HG03095 (cell line): ENCODE results near the gene SLC22A2.
"Not testable (repeated sequence)": the region's sequence is repeated elsewhere in the genome, so short reads cannot be mapped to it uniquely, and the experiment has no call there.

ENCODE experiments used
- ATAC-seq: cut with Tn5 transposase; IDR thresholded peaks from one replicate; pipeline ENCODE4 v1.9.1; 2021; ENCODE audit warnings: moderate library complexity; ENCODE audit not compliant: unreplicated experiment

The SLC22A2 gene

GRCh38 chr6:160252073-160252813 lies 6.4 kb downstream of the SLC22A2 start:
- no peak for ATAC-seq

- no peak for ATAC-seq
These were observed 8.9 kb downstream of the SLC22A2 start for GRCh38 chr6:160249671-160250070.

- no peak for ATAC-seq
These were observed 10.1 kb downstream of the SLC22A2 start for GRCh38 chr6:160248538-160248937.

- no peak for ATAC-seq
These were observed 11.2 kb downstream of the SLC22A2 start for GRCh38 chr6:160247457-160247883.

GRCh38 chr6:160240691-160241084 lies 17.9 kb downstream of the SLC22A2 start:
- ATAC-seq = no peak

DNA sequence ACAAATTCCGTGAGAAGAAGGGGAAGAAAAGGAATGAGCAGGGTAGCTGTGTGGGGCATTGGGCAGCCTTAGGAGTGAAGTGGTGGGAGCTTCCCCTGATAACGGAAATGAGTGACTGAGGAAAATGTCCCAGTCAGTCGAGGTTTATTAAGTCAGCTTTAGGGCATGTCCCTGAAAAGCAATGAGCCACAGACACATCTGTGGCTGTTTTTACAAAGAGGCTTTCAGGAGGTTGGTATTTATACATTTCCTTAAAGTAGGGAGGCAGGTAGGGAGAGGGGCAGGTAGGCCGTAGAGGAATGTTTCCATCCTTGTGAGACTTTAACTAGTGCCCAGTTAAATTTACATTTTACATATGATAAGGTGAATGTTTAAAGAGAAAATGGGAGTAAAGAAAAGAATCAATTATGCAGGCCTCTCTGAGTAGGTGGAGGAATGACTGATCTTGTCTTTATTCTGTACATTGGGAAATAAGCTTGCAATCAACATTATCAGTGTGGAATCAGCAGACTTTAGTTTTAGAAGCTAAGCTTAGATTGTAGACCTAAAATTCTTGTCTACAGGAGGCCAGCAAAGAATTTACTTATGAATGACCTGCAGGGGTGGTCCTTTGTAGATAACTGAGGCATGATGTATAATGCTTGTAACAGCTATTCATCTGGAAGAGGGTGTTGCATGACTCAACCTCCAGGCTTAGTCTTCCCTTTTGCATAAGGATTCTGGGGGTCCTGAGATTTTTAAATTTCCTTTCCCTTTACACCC lies 18.5 kb downstream of the SLC22A2 start:
- no peak for ATAC-seq

DNA sequence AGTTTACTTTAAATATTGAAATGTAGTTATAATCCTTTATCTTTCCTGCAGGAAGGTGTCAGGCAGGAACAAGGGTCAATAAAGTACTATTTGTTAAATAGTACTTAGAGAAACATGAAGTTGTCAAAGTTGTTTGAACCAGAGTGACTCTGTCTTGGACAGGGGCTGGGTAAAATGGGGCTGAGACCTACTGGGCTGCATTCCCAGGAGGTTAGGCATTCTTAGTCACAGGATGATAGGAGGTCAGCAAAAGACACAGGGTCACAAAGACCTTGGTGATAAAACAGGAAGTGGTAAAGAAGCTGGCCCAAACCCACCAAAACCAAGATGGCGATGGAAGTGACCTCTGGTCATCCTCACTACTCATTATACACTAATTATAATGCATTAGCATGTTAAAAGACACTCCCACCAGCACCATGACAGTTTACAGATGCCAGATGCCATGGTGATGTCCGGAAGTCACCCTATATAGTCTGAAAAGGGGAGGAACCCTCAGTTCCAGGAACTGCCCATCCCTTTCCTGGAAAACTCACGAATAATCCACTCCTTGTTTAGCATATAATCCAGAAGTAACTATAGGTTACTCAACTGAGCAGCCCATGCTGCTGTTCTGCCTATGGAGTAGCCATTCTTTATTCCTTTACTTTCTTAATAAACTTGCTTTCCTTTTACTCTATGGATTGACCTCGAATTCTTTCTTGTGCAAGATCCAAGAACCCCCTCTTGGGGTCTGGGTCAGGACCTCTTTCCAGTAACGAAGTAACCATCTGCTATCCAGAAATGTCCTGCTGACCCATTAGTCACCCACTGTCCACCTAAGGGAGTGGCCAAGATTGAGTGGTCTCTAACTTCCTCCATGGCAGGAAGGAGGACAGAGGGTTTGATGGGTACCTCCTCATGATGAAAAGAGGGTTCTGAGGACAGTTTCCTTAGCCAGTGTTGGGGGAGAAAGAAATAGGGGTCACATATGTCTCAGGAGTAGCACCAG lies 19.6 kb downstream of the SLC22A2 start:
- no peak for ATAC-seq

- ATAC-seq = no peak
These were observed 20.3 kb downstream of the SLC22A2 start for GRCh38 chr6:160238278-160238711.

DNA sequence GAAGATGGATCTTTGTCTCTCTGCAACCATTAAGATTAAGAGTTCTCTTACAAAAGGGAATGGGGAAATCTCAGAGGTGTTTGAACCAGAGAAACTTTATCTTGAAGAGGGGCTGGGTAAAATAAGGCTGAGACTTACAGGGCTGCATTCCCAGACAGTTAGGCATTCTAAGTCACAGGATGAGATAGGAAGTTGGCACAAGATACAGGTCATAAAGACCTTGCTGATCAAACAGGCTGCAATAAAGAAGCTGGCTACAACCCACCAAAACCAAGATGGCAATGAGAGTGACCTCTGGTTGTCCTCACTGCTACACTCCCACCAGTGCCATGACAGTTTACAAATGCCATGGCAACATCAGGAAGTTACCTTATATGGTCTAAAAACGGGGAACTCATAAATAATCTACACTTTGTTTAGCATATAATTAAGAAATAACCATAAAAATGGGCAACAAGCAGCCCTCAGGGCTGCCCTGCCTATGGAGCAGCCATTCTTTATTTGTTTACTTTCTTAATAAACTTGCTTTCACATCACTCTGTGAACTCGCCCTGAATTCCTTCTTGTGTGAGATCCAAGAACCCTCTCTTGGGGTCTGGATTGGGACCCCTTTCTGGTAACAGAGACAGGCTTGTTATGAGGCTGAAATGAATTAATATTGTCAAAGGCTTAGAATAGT lies 20.9 kb downstream of the SLC22A2 start:
- not testable (repeated sequence) for ATAC-seq

DNA sequence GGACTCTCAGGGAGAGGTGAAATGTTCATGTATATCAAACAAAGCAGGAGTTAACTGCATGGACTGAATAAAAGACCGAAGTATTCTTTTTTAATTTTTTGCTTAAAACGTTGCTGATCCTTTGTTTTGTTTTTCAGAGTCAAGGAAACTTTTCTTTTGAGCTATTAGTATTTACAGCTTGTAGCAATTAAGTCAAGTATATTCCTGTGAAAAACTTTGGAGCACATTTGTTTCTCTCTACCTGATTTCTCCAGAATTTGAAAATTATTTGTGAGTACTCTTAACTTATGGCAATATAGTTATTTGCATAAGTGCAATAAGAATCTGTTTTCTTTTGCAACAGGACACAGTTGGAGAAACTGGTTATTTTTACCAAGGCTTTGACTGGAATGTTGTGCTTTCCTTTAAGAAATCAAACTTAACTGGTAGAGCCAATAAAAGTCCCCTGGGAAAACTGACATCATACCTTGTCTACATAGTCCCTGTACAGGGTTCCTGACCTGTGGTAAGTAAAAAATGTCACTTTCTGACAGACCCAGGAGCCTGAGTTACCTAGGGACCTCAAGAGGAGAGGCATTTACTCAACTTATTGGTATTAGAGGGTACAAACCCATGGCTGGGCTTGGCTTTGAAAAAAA lies 22.3 kb downstream of the SLC22A2 start:
- not testable (repeated sequence) for ATAC-seq

GRCh38 chr6:160233950-160234640 lies 24.5 kb downstream of the SLC22A2 start:
- not testable (repeated sequence) for ATAC-seq

DNA sequence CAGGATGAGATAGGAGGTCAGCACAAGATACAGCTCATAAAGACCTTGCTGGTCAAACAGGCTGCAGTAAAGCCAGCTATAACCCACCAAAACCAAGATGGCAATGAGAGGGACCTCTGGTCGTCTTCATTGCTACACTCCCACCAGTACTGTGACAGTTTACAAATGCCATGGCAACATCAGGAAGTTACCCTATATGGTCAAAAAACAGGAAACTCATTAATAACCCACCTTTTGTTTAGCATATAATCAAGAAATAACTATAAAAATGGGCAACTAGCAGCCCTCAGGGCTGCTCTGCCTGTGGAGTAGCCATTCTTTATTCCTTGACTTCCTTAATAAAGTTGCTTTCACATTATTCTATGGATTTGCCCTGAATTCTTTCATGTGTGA lies 30.9 kb downstream of the SLC22A2 start:
- no peak for ATAC-seq

GRCh38 chr6:160227038-160227768 lies 31.4 kb downstream of the SLC22A2 start:
- ATAC-seq = no peak

DNA sequence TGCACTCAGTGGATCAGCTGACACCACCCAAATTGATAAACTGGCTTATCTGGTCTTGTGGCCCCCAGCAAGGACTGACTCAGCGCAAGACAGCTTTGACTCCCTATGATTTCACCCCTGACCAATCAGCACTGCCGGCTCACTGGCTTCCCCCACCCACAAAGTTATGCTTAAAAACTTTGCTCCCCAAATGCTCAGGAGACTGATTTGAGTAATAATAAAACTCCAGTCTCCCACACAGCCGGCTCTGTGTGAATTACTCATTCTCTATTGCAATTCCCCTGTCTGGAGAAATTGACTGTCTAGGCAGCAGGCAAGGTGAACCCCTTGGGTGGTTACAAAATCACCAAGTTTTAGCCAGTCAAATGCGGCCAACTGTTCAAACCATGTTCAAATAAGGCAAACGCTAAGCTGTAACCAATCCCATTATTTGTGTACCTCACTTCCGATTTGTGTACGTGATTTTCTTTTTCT lies 32.5 kb downstream of the SLC22A2 start:
- peak; percentile 73 for ATAC-seq

DNA sequence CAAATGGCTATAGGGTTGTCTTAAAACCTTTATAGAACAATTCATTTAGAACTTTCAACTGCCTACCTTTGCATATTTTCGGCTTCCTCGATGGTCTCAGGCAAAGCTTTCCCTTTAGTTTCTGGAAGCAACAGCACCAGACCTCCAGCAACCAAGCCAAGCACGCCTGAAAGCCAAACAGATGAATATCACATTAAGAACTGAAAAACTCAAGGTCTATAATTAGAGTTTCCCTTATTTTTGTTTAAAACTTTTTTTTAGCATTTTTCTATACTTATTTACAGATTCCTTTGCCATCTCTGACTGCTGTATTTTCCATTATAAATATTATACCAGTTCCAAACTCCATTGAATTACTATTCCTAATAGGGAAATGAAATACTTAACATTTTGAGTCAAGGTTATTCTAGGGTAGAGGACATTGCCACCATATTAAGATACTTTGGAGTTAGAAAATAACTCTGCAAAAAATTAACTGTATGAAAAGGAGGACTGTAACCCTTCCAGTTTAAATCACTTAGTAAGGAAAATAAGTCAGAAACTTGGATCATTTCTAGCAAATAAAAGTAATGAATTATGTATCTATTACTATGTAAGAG lies 33.9 kb downstream of the SLC22A2 start:
- ATAC-seq = no peak

DNA sequence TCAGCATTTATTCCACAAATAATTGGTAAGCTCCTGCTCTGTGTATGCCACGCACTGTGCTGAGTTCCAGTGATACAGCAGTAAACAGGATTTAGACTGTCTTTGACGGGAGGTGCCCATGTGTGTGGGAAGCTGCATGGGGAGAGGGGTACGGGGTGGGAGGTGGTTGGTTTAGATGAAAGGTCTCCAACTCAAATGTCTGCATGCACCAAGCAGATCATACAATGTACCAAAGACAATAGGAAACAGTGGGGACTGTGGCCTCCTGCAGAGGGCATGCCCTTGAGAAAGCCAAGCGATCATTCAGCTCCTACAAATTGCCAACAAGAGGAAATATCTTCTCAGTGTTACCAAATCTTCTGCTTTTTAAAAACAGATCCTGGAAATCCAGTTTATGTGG lies 36.1 kb downstream of the SLC22A2 start:
- no peak for ATAC-seq

DNA sequence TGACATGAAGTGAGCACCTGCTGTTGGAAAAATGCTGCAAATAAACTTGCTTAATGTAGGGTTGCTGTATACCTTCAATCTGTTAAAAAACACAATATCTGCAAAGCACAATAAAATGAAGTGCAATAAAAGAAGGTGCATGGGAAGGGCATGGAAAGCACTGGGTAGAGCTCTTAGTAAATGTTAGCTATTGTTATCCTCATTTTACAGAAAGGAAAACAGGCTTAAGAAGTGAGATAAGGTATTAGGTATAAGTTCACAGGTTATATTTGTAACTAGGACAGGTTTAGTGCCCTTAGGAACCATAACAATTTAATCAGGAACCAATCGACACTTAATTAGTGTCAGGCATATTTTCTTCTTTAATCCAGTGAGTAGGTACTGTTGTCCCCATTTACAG lies 36.7 kb downstream of the SLC22A2 start:
- ATAC-seq = no peak

DNA sequence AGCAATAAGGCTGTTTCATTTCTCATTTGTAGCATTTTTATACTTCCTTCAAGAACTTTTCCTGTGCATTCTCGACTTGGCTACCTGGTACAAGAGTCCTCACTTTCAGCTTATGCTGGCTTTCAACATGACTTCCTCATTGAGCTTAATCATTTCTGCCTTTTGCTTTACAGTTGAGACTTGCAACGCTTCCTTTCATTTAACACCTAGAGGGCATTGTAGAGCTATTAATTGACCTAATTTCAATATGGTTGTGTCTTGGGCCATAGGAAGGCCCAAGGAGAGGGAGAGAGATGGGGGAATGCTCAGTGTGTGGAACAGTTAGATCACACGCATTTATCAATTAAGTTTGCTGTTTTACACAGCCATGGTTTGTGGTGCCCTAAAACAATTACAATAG lies 37.2 kb downstream of the SLC22A2 start:
- ATAC-seq = no peak
